Vagina (tissue), 2 donors: ENCODE data around the gene SMIM21.

Source experiments
- POLR2A ChIP-seq, 2 donors: fragments of 450-650 bp; IDR thresholded peaks; one replicate each; pipeline ENCODE4 v1.6.1; 2017; ENCODE audit warnings: antibody characterized with exemption in 2 of 2, mild to moderate bottlenecking in 2 of 2, moderate library complexity in 2 of 2
- POLR2AphosphoS5 ChIP-seq, 2 donors: sonication (generic); formaldehyde crosslinking; IDR thresholded peaks; one replicate each; pipeline ENCODE4 v1.9.0; 2017; ENCODE audit warnings: antibody characterized with exemption in 2 of 2, mild to moderate bottlenecking in 2 of 2, low read depth in 1 of 2; ENCODE audit not compliant: insufficient read depth in 1 of 2
- TF ChIP-seq, protein P1 (sequence below), 3 experiments: fragments of 450-650 bp in 2 of 3; fragments of 200-600 bp in 1 of 3; sonication (generic) in 1 of 3; IDR thresholded peaks; one replicate each; pipeline ENCODE4 v1.5.1; 2017 to 2019; ENCODE audit warnings: antibody characterized with exemption in 3 of 3, mild to moderate bottlenecking in 2 of 3, moderate library complexity in 2 of 3

DNA sequence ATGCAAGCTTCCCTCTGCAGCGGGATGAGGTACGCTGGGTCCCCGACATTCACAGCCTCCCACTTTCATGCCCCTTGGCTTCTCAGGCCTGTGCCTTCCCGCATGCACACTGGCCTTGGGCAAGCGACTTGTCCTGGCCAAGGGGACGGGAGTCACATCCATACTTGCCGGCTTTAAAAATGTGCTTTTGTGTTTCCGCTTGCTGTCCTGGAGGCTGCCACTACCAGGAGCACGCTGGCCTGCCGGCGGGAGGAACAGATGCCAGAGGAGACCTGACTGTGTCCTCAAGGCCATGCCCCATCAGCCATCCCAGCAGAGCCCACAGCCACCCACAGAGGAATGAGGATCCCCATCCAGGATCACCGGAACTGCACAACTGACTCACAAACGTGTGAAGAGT, 36.9 kb upstream of the SMIM21 start:
- TF ChIP-seq, protein P1, sequence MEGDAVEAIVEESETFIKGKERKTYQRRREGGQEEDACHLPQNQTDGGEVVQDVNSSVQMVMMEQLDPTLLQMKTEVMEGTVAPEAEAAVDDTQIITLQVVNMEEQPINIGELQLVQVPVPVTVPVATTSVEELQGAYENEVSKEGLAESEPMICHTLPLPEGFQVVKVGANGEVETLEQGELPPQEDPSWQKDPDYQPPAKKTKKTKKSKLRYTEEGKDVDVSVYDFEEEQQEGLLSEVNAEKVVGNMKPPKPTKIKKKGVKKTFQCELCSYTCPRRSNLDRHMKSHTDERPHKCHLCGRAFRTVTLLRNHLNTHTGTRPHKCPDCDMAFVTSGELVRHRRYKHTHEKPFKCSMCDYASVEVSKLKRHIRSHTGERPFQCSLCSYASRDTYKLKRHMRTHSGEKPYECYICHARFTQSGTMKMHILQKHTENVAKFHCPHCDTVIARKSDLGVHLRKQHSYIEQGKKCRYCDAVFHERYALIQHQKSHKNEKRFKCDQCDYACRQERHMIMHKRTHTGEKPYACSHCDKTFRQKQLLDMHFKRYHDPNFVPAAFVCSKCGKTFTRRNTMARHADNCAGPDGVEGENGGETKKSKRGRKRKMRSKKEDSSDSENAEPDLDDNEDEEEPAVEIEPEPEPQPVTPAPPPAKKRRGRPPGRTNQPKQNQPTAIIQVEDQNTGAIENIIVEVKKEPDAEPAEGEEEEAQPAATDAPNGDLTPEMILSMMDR (IDR thresholded peaks at IDR 0.05) = no peak
- TF ChIP-seq POLR2A (IDR thresholded peaks at IDR 0.05) (no peak), POLR2AphosphoS5 (IDR thresholded peaks at IDR 0.05; ENCODE audit: insufficient read depth in 1 of 2, low read depth in 1 of 2) (no peak)
